Activated CD8-positive, alpha-beta memory T cell treated with anti-CD3 and anti-CD28 coated beads for 4 hours (primary cell): ENCODE data around the gene H6PD.

Source experiments
- DNase-seq, 2 donors: peaks; one replicate each; pipeline ENCODE4 v3.0.0-alpha.2; 2020; ENCODE audit warnings: low read depth in 2 of 2

The H6PD gene

DNA sequence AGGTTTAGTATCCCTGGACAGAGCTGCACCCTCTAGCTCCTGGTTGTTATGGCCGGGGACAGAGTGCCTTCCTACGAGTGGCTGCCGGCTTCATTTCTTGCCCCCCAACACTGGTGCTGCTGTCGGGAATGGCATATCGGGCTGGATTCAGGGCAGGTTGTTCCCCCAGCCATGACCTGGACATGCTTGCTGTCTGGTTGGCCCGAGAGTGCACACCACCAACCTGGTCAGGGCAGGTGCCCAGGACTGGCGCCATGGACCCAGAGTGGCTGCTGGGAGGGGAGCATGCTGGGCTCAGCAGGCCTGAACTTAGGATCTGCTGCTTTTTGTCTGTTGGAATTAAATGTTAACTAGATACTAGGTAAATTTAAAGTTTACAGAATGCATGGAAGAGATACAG is 21.8 kb downstream of the H6PD start:
- no peak for DNase-seq

DNA sequence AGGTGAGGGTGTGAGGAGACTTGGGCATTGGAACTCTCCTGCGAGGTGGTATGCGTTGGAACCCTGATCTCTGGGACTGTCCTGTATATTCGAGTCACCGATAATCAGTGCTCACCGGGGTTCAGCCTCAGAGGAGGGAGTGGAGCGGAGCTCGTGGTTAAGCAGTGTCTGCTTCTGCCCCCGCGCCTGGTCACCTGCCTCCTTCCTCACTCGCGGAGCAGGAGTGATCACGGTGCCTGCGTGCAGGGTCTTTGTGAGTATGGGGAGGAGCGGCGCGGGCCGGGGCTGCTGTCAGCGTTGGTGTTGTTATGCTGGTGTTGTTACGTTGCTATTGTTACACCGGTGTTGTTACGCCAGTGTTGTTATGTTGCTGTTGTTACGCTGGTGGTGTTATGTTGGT is 23.3 kb downstream of the H6PD start:
- no peak for DNase-seq

DNA sequence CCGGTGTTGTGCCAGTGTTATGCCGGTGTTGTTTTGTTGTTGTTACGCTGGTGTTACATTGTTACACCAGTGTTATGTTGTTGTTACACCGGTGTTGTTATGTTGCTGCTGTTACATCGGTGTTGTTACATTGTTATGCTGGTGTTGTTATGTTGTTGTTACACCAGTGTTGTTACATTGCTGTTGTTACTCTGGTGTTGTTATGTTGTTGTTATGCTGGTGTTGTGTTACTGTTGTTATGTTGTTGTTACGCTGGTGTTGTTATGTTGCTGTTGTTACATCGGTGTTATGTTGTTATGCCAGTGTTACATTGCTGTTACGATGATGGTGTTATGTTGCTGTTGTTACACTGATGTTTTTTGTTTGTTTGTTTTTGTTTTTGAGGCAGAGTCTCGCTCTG is 24.1 kb downstream of the H6PD start:
- DNase-seq: no peak

DNA sequence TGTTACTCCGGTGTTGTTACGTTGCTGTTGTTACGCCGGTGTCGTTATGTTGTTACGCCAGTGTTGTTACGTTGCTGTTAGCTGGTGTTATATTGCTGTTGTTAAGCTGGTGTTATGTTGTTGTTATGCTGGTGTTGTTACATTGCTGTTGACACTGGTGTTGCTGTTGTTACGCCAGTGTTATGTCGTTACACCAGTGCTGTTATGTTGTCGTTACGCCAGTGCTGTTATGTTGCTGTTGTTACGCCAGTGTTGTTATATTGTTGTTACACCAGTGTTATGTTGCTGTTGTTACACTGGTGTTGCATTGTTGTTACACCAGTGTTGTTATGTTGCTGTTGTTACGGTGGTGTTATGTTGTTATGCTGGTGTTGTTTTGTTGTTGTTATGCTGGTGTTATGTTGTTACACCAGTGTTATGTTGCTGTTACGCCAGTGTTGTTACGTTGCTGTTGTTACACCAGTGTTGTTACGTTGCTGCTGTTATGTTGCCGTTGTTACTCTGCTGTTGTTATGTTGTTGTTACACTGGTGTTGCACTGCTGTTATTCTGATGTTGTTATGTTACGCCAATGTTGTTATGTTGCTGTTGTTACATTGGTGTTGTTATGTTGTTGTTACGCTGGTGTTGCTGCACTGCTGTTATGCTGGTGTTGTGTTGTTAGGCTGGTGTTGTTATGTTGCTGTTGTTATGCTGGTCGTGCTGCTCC is 25.6 kb downstream of the H6PD start:
- DNase-seq: no peak

DNA sequence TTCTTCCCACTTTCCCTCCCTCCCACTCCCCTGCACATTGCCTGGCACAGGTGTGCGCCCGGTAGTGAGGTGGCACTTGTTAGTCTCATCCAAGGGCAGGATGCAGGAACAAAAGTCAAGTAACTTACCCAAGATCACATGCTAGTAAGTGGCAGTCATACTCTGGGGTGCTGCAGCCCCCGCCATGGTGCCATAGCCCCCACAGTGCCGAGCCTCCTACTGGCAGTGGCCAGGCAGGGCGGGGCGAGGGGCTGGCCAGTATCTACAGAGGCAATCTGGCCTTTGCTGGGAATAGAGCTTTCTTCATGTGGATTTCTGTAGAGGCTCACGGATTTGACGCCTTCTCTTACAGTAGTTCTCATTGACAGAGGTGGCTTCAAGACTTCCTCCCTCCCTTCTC is 26.9 kb downstream of the H6PD start:
- DNase-seq: no peak

DNA sequence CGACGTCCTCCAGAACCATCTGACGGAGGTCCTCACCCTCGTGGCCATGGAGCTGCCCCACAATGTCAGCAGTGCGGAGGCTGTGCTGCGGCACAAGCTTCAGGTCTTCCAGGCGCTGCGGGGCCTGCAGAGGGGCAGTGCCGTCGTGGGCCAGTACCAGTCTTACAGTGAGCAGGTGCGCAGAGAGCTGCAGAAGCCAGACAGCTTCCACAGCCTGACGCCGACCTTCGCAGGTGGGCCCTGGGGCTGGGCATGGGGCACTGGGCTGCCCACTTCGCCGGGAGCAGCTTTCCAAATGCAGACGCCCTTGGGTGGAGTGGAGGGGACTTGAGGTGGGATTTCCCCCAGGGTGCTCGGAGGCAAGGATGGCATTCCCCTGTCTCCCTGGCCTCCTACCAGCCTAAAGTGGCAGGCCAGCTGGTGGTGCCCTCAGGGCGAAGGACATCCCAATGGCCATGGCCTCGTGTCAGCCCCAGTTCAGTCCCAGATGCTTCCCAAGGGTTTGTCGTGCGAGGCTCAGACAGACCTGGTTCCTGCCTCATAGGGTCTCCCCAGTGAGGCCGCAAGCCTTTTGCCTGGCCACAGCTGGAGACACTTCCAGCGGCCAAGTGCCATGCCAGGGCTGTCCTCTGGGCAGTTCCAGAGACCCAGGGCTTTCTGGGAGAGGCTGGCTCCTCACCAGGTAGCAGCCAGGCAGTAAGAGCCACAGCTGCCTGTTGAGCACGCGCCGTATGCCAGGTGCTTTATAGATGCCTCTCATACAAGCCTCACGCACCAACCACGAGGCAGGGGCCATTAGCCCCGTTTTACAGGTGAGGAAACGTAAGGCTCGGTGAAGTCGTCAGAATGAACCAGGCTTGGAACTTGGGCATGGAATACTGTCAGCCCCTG is 27.8 kb downstream of the H6PD start:
- no peak for DNase-seq

DNA sequence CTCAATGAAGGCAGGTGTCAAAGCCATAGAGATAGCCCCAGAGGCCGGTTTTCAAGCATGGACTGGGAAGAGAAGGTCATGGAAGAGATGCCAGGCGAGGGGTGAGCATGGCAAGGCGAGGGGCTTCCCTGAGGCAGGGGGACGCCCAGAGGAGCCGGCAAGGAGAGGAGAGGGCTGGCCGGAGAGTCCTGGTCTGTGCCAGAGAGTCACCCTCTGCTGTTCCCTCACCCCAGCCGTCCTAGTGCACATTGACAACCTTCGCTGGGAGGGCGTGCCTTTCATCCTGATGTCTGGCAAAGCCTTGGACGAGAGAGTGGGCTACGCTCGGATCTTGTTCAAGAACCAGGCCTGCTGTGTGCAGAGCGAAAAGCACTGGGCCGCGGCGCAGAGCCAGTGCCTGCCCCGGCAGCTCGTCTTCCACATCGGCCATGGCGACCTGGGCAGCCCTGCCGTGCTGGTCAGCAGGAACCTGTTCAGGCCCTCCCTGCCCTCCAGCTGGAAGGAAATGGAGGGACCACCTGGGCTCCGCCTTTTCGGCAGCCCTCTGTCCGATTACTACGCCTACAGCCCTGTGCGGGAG is 28.8 kb downstream of the H6PD start:
- DNase-seq: no peak

DNA sequence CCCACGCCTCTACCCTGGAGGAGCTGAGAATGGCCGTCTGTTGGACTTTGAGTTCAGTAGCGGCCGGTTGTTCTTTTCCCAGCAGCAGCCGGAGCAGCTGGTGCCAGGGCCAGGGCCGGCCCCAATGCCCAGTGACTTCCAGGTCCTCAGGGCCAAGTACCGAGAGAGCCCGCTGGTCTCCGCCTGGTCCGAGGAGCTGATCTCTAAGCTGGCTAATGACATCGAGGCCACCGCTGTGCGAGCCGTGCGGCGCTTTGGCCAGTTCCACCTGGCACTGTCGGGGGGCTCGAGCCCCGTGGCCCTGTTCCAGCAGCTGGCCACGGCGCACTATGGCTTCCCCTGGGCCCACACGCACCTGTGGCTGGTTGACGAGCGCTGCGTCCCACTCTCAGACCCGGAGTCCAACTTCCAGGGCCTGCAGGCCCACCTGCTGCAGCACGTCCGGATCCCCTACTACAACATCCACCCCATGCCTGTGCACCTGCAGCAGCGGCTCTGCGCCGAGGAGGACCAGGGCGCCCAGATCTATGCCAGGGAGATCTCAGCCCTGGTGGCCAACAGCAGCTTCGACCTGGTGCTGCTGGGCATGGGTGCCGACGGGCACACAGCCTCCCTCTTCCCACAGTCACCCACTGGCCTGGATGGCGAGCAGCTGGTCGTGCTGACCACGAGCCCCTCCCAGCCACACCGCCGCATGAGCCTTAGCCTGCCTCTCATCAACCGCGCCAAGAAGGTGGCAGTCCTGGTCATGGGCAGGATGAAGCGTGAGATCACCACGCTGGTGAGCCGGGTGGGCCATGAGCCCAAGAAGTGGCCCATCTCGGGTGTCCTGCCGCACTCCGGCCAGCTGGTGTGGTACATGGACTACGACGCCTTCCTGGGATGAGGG is 29.7 kb downstream of the H6PD start:
- DNase-seq: no peak

DNA sequence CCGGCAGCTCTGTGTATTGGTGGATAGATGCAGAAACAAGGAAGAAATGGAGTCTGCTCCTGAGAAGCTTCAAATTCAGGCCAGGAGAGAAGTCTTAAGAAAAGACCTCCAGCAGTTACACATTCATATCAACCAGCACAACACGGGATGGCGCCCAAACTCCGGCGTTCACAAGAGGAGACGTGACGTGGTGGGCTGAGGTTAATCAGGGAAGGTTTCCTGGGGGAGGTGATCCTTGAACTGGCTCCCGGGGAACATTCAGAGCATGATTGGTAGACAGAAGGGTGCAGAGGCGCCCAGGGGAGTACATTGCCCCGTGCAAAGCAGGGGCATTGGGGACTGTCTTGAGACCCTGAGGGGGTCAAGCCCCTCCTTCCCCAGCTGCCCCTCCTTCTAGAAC is 30.5 kb downstream of the H6PD start:
- DNase-seq: no peak

DNA sequence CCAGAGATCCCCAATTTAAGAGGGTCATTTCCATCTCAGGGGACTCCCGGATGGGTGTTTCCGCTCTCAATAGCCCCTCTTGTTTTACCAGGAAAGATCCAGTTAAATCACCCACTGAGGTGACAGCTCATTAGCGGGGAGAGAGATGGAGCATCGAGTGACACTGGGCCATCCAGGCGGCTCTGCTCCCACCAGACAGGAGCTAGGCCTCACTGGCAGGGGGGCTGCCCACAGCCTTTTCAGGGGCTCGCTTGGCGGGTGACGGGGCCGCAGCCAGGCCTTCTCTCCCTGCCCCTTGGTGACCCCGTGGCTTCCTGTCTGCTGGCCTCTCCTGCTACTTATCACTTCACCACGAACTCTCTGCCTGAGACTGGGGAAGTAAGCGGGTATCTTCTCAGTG is 31.4 kb downstream of the H6PD start:
- no peak for DNase-seq

DNA sequence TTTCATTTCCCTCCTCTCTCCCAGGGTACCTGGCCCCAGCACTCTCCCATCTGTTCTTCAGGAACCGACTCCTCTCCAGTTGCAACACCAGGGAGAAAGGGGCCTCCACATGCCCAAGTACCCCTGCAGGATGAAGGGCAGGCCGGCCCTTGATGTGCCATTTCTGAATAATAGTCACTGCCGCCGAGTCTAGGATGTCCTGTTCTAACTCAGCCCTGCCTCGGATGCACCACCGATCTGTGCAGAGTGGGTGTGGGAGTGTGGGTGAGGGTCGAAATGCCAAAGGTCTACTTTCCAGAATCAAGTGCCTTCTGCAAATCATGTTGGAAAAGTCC is 32.7 kb downstream of the H6PD start:
- no peak for DNase-seq

DNA sequence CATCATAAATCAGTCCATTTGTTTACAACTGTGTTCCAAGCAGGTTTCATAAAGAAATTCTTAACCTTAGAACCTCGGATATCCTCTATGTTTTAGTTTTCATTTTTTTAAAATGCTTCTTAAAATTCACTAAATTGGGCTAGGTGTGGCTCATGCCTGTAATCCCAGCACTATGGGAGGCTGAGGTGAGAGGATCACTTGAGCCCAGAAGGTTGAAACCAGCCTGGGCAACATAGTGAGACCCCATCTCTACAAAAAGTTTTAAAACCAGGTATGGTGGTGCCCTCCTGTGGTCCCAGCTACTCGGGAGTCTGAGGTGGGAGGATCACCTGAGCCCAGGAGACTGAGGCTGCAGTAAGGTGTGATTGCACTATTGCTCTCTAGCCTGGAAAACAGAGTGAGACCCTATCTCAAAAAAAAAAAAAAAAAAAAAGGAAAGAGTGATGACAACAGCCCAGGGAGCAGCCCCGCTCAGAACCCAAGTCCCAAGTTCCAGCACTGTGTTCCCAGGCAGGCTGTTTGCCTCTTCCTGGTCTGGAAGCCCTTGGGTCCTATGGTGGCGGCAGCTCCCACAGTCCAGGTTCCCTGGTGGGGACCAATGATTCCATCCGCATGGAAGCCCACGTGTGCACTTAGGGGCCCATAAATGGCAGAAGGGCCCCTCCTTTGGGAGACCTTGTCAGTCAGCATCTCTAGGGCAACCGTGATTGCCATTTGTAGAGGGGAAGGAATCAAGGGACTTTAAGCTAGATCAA is 33.4 kb downstream of the H6PD start:
- DNase-seq: no peak

DNA sequence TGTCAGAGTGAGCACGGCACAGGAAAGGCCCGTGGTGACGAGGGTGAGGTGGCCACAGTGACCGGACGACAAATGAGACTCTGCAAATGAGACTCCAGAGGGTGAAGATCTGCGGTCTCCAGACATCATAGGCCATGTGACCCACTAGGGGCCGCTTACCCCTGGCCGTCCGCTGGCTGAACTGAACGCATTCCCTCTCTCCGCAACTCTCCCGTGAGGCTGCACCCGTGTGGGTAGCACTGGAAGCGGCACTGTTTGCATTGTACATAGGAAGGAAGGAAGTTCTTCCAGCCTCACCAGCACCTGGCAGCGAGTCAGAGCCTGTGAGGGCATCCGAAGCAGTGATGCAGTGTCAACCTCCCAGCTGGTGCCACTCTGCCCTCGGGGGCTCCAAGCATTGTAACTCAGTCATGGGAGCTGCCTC is 34.5 kb downstream of the H6PD start:
- no peak for DNase-seq

DNA sequence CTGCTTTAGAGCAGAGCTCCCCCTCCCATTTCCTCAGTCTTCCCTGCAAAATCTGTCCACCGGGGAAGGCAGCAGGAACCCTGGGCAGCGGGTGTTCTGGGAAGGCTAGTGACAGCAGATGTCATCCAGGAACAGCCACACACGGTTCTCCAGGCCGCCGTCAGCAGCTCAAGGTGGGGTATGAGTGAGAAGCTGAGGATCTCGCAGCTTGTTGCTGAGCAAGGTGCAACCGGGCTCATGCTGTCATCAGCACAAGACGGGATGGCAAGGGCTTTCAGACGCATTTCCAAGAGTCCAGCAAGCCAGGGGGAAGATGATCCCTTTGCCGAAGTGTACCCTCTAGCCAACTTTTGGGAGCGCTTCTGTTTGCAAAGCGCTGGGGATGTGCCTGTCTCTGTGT is 35.1 kb downstream of the H6PD start:
- DNase-seq: no peak

DNA sequence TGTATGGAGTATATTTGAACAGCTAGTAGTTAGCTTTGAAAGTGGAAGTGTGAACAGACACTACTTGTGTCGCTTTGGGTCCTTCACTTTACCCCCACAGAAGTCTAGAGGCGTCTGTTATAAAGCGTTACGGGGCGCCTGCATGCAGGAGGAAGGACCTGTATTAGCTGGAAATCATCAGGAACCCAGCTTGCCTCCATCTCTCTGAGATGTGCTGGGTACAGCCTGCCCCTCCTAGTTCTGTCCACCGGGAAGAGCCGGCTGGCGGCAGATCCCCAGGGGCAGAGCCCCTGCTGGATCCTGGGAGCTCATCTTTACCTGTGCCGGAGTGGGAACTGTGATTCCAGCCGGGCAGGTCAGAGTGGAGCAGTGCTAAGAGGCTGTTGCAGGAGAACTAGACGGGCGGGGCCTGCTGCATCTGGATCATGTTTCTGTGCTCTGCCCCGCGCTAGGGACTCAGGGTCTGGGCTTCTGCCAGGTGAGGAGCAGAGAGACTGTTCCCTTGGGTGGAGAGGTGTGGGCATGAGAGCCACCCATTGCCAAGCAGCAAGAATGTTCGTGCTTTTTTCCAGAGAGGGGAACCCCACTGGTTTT is 35.8 kb downstream of the H6PD start:
- DNase-seq: no peak

DNA sequence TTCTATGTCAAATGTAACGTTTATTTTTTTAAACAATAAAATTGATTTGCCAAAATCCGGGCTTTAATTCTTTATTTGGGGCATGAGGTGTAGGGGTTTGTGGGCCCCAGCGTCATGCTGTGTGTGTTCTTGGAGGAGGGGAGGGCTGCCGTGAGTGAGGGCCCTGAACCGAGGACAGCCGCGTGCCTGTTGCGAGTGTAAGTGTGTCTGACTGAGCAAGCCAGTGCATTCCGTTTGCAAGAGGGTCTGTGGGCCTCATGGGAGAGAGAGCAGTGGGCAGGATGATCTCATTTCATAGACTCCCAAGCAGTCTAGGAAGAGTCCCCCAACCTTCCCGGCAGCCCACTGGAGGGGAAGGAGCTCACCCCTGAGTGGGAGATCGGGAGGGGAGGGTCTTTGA is 36.7 kb downstream of the H6PD start:
- no peak for DNase-seq

DNA sequence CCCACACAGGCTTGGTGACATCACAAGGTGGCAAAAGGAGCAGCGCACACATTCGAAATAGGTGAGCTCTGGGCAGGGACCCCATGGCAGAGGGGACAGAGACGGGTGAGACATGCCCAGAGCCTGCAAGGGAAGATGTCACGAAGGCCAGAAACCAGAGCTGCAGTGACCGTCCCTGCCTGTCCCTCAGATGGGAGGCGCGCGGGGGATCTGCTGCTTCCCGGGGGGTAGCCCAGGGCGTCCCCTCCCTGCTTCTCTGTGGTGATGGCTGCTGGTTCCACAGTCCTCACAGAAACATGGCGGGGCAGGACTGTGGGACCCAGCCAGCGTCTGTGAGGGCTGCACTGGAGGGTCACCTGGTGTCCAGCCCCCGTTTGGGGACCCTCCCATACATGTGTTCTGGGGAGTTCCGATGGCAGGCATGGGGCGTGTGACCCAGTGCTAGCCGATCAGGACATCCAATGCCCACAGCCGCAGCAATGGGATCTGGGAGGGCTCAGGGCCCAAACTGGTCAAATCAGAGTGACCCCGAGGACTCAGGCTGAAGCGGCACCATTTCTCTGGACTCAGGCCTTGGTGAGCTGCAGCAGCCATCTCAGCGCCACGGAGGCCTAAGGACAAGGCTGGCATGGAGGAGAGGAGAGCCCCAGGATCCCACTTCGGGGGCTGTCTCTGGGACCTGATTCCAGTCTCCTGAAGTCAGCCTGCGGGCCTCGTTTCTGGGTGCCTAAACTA is 37.5 kb downstream of the H6PD start:
- no peak for DNase-seq

DNA sequence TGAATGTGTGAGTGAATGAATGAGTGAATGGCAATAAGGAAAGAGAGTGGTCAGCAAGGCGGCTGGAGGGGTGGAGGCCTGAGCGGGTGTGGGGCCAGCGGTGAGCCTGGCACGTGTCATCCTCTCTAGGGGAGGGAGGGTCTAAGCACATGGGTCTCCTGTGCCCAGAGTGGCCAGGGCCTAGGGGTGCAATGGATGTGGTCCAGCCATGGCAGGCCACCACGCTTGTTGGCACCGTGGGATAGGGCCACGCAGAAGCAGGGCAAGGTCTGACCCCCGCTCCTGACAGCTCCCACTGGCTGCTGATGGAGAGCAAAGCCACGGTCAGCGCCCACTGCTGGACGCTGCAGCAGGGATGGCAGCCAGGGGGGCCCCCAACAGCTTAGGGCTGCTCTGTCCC is 38.6 kb downstream of the H6PD start:
- DNase-seq: no peak

DNA sequence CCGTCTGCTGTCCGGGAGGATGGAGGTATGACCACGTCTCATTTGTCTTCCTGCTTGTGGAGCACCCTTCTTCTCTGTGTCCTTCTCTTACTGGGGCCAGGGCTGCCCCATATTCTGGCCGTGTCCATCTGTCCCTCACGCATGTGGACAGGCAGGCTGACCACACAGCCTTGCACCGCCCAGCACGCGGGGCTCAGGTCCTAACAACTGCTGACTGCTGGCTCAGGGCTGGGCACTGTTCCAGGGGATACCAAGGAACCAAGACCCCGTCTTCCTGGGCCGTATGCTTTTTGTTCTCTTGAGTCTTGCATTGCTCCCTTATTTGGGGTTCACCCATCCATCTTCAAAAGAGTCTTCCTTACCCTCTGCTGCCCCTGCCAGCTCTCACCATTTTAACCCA is 40.6 kb downstream of the H6PD start:
- DNase-seq: no peak

DNA sequence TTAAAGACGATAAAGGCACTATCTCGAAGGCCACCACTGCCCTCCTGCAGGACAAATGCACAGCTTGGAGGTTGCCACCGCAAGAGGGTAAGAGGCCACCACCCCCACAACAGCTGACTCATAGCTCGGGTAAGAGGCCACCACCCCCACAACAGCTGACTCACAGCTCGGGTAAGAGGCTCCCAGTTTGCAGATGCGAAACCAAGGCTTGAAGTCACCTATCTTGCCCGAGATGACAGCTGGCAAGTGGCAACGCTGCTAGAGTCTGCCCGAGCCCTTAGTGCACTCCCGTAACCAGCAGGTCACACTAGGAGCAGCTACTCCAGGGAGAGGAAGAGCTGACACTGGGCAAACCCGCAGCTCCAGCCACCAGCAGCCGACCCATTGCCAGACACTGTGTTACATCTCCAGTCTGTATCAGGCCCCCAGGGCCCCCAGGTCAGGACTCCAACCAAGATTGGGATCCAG is 41.0 kb downstream of the H6PD start:
- peak; percentile 42 to 79 for DNase-seq
